Transverse colon (tissue), 1 donor: Measurements from ENCODE around the gene EDDM13.

Experiments used
- EP300 ChIP-seq: sonication (generic); formaldehyde crosslinking; IDR thresholded peaks from one replicate; pipeline ENCODE4 v1.6.1; 2017; ENCODE audit warnings: antibody characterized with exemption, low read depth
- POLR2A ChIP-seq: fragments of 450-650 bp; IDR thresholded peaks from one replicate; pipeline ENCODE4 v1.6.1; 2016; ENCODE audit warnings: antibody characterized with exemption, mild to moderate bottlenecking, moderate library complexity

- peak; percentile 63 for TF ChIP-seq POLR2A
- peak; percentile 34 for TF ChIP-seq EP300
These were observed 42.0 kb downstream of the EDDM13 start, which contains the start of gene ZSCAN5A for GRCh38 chr19:56314381-56315076.
